Measurements from ENCODE around the gene OR56A5.

The OR56A5 gene

GRCh38 chr11:5938603-5938965, 29.7 kb downstream of the OR56A5 start:
- Histone ChIP-seq H3K4me1 (ENCODE audit: insufficient read depth, poor library complexity, severe bottlenecking) (no peaks in the 10 kb centered on the region), H3K4me3 (ENCODE audit: severe bottlenecking) (no peak overlapping the region), H3K36me3 (ENCODE audit: low read depth) (no peaks in the 10 kb centered on the region), H3K9me3 (ENCODE audit: severe bottlenecking) (no peaks in the 10 kb centered on the region), H3K27me3 (ENCODE audit: insufficient read depth, poor library complexity, severe bottlenecking) (no peaks in the 10 kb centered on the region), H3K27ac (ENCODE audit: poor library complexity, severe bottlenecking) (no peak overlapping the region)
- ATAC-seq (ENCODE audit: low read depth): no peak
- no peak for TF ChIP-seq CTCF (IDR thresholded peaks at IDR 0.05; ENCODE audit: poor library complexity, severe bottlenecking)
- DNase-seq (ENCODE audit: low spot score): no peak

- no peaks in the 10 kb centered on the region for H3K9me3 ChIP-seq (ENCODE audit: severe bottlenecking)
- no peak overlapping the region for H3K27ac ChIP-seq (ENCODE audit: poor library complexity, severe bottlenecking)
- H3K36me3 ChIP-seq (ENCODE audit: low read depth): no peaks in the 10 kb centered on the region
- no peak overlapping the region for H3K4me3 ChIP-seq (ENCODE audit: severe bottlenecking)
- no peak for ATAC-seq (ENCODE audit: low read depth)
- H3K4me1 ChIP-seq (ENCODE audit: insufficient read depth, poor library complexity, severe bottlenecking): no peaks in the 10 kb centered on the region
- H3K27me3 ChIP-seq (ENCODE audit: insufficient read depth, poor library complexity, severe bottlenecking): no peaks in the 10 kb centered on the region
- no peak for DNase-seq (ENCODE audit: low spot score)
- TF ChIP-seq CTCF (IDR thresholded peaks at IDR 0.05; ENCODE audit: poor library complexity, severe bottlenecking): no peak
Observed at GRCh38 chr11:5937868-5938602, 30.3 kb downstream of the OR56A5 start.

GRCh38 chr11:5933116-5933515, 35.2 kb downstream of the OR56A5 start:
- H3K4me3 ChIP-seq (ENCODE audit: severe bottlenecking): no peak overlapping the region
- TF ChIP-seq CTCF (IDR thresholded peaks at IDR 0.05; ENCODE audit: poor library complexity, severe bottlenecking): no peak
- no peaks in the 10 kb centered on the region for H3K4me1 ChIP-seq (ENCODE audit: insufficient read depth, poor library complexity, severe bottlenecking)
- no peaks in the 10 kb centered on the region for H3K9me3 ChIP-seq (ENCODE audit: severe bottlenecking)
- ATAC-seq (ENCODE audit: low read depth) (no peak), DNase-seq (ENCODE audit: low spot score) (no peak)
- H3K27ac ChIP-seq (ENCODE audit: poor library complexity, severe bottlenecking): no peak overlapping the region
- H3K27me3 ChIP-seq (ENCODE audit: insufficient read depth, poor library complexity, severe bottlenecking): no peaks in the 10 kb centered on the region
- no peaks in the 10 kb centered on the region for H3K36me3 ChIP-seq (ENCODE audit: low read depth)

- Histone ChIP-seq H3K4me1 (ENCODE audit: insufficient read depth, poor library complexity, severe bottlenecking) (no peaks in the 10 kb centered on the region), H3K9me3 (ENCODE audit: severe bottlenecking) (no peaks in the 10 kb centered on the region), H3K27me3 (ENCODE audit: insufficient read depth, poor library complexity, severe bottlenecking) (no peaks in the 10 kb centered on the region), H3K36me3 (ENCODE audit: low read depth) (no peaks in the 10 kb centered on the region), H3K4me3 (ENCODE audit: severe bottlenecking) (no peak overlapping the region), H3K27ac (ENCODE audit: poor library complexity, severe bottlenecking) (no peak overlapping the region)
- TF ChIP-seq CTCF (IDR thresholded peaks at IDR 0.05; ENCODE audit: poor library complexity, severe bottlenecking): no peak
- ATAC-seq (ENCODE audit: low read depth): no peak
- no peak for DNase-seq (ENCODE audit: low spot score)
Observed at GRCh38 chr11:5932671-5933070, 35.6 kb downstream of the OR56A5 start.

GRCh38 chr11:5931061-5931460, 37.2 kb downstream of the OR56A5 start:
- ATAC-seq (ENCODE audit: low read depth): no peak
- TF ChIP-seq CTCF (IDR thresholded peaks at IDR 0.05; ENCODE audit: poor library complexity, severe bottlenecking): no peak

More at GRCh38 chr11:5931061-5931460, 37.2 kb downstream of the OR56A5 start:
- Histone ChIP-seq H3K27me3 (ENCODE audit: insufficient read depth, poor library complexity, severe bottlenecking) (no peaks in the 10 kb centered on the region), H3K4me1 (ENCODE audit: insufficient read depth, poor library complexity, severe bottlenecking) (no peaks in the 10 kb centered on the region), H3K4me3 (ENCODE audit: severe bottlenecking) (no peak overlapping the region), H3K9me3 (ENCODE audit: severe bottlenecking) (no peaks in the 10 kb centered on the region), H3K36me3 (ENCODE audit: low read depth) (no peaks in the 10 kb centered on the region), H3K27ac (ENCODE audit: poor library complexity, severe bottlenecking) (no peak overlapping the region)
- no peak for DNase-seq (ENCODE audit: low spot score)
